Osteocyte (in vitro differentiated cells): ENCODE results near the gene ING5. TPM values are rescaled to one million over a fixed set of nuclear protein-coding genes. Genes with fewer than 3 reads are reported as not detected.

Experiments used
- DNase-seq: peaks from one replicate; pipeline ENCODE4 v3.0.0; 2021; ENCODE audit warnings: mixed read lengths; ENCODE audit not compliant: unreplicated experiment; ENCODE audit errors: extremely low spot score
- H3K27ac Mint-ChIP-seq: one replicate; pipeline ENCODE4 v1.8.0; 2021; ENCODE audit warnings: mild to moderate bottlenecking, mixed read lengths; ENCODE audit not compliant: unreplicated experiment
- H3K27me3 Mint-ChIP-seq: one replicate; pipeline ENCODE4 v1.8.0; 2021; ENCODE audit warnings: mixed read lengths; ENCODE audit not compliant: unreplicated experiment
- H3K36me3 Mint-ChIP-seq: one replicate; pipeline ENCODE4 v1.8.0; 2021; ENCODE audit warnings: mixed read lengths; ENCODE audit not compliant: unreplicated experiment
- H3K4me1 Mint-ChIP-seq: one replicate; pipeline ENCODE4 v1.8.0; 2021; ENCODE audit warnings: mixed read lengths; ENCODE audit not compliant: unreplicated experiment
- H3K4me3 Mint-ChIP-seq: one replicate; pipeline ENCODE4 v1.8.0; 2021; ENCODE audit warnings: mild to moderate bottlenecking, moderate library complexity, mixed read lengths; ENCODE audit not compliant: unreplicated experiment
- H3K9me3 Mint-ChIP-seq: one replicate; pipeline ENCODE4 v1.8.0; 2021; ENCODE audit warnings: mixed read lengths; ENCODE audit not compliant: unreplicated experiment
- CTCF ChIP-seq: fragments of 200-600 bp; sonication (generic); IDR thresholded peaks from 2 replicates; pipeline ENCODE4 v1.5.0; 2021; ENCODE audit warnings: antibody characterized with exemption, mild to moderate bottlenecking, moderate library complexity
- total RNA-seq: library from RNA; stranded (reverse); gene quantifications from 2 replicates; pipeline ENCODE4 v1.2.1, GENCODE V29; 2021

Gene ING5
- total RNA-seq, 1 donor from 2014 or later, result 32.0 TPM

GRCh38 chr2:241686650-241687425 is 15.0 kb upstream of the ING5 start, which contains the start of gene DTYMK:
DTYMK (minus strand) TSS chr2:241686815; CDS start chr2:241686783, 32 bp downstream.
- no peaks in the 10 kb centered on the region for H3K27me3 Mint-ChIP-seq
- peak within 1 kb of the TSS; percentile 89 for H3K4me3 Mint-ChIP-seq
- H3K9me3 Mint-ChIP-seq, result no peaks in the 10 kb centered on the region
- peaks cover 20% of the 10 kb centered on the region for H3K4me1 Mint-ChIP-seq
- H3K27ac Mint-ChIP-seq, result peak within 1 kb of the TSS; percentile 87
- DNase-seq, result peak; percentile 99
- no peak for TF ChIP-seq CTCF
- peaks cover 3% of the 10 kb centered on the region for H3K36me3 Mint-ChIP-seq

DNA sequence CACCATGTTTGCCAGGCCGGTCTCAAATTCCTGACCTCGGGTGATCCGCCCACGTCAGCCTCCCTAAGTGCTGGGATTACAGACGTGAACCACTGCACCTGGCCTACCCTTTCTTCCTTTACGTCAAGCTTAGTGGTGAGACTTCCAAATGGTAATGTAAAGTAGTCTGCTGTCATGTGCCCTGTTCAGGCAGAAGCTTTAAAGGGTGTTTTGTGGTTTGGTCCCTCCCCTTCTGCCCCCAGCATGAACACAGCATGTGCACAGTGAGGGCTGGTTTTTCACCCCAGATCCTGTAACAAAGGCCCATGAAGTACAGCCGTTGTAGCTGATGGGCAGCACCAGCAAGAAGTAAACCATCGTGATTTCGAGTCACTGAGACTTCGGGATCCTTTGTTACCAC is 12.5 kb upstream of the ING5 start:
- no peak for DNase-seq
- no peaks in the 10 kb centered on the region for H3K27me3 Mint-ChIP-seq
- no peak overlapping the region for H3K27ac Mint-ChIP-seq
- peaks cover 6% of the 10 kb centered on the region for H3K36me3 Mint-ChIP-seq
- no peak overlapping the region for H3K4me3 Mint-ChIP-seq
- H3K9me3 Mint-ChIP-seq, result no peaks in the 10 kb centered on the region
- H3K4me1 Mint-ChIP-seq, result peaks cover 20% of the 10 kb centered on the region
- no peak for TF ChIP-seq CTCF

- Mint-ChIP-seq H3K36me3 (peaks cover 4% of the 10 kb centered on the region), H3K4me1 (peaks cover 19% of the 10 kb centered on the region), H3K9me3 (no peaks in the 10 kb centered on the region), H3K4me3 (no peak overlapping the region), H3K27ac (no peak overlapping the region), H3K27me3 (no peaks in the 10 kb centered on the region)
- DNase-seq, result no peak
- no peak for TF ChIP-seq CTCF
Measured at GRCh38 chr2:241690202-241690717, 11.6 kb upstream of the ING5 start.

- Mint-ChIP-seq H3K36me3 (peaks cover 11% of the 10 kb centered on the region), H3K27ac (no peak overlapping the region), H3K9me3 (no peaks in the 10 kb centered on the region), H3K4me1 (peaks cover 11% of the 10 kb centered on the region), H3K4me3 (no peak overlapping the region), H3K27me3 (no peaks in the 10 kb centered on the region)
- no peak for DNase-seq
- no peak for TF ChIP-seq CTCF
Measured at GRCh38 chr2:241692448-241692847, 9.4 kb upstream of the ING5 start.

- Mint-ChIP-seq H3K36me3 (peaks cover 11% of the 10 kb centered on the region), H3K27ac (no peak overlapping the region), H3K4me1 (peaks cover 5% of the 10 kb centered on the region), H3K4me3 (no peak overlapping the region), H3K9me3 (no peaks in the 10 kb centered on the region), H3K27me3 (no peaks in the 10 kb centered on the region)
- no peak for TF ChIP-seq CTCF
- no peak for DNase-seq
Measured at GRCh38 chr2:241695651-241696050, 6.2 kb upstream of the ING5 start.
